Neural progenitor cell (in vitro differentiated cells): ENCODE results near the gene P2RX4.

Experiments used
- EZH2 ChIP-seq: fragments of 200-600 bp; sonication (generic); IDR thresholded peaks from 2 replicates; pipeline ENCODE4 v1.6.1; 2017; ENCODE audit warnings: antibody characterized with exemption, mild to moderate bottlenecking, moderate library complexity
- EZH2phosphoT487 ChIP-seq: fragments of 200-600 bp; sonication (generic); IDR thresholded peaks from 2 replicates; pipeline ENCODE4 v1.6.1; 2017; ENCODE audit warnings: antibody characterized with exemption
- TF ChIP-seq, protein P1 (sequence below): fragments of 200-600 bp; sonication (generic); IDR thresholded peaks from 2 replicates; pipeline ENCODE4 v1.5.1; 2017; ENCODE audit warnings: antibody characterized with exemption, mild to moderate bottlenecking

- TF ChIP-seq EZH2phosphoT487 (no peak), EZH2 (no peak)
- TF ChIP-seq, protein P1, sequence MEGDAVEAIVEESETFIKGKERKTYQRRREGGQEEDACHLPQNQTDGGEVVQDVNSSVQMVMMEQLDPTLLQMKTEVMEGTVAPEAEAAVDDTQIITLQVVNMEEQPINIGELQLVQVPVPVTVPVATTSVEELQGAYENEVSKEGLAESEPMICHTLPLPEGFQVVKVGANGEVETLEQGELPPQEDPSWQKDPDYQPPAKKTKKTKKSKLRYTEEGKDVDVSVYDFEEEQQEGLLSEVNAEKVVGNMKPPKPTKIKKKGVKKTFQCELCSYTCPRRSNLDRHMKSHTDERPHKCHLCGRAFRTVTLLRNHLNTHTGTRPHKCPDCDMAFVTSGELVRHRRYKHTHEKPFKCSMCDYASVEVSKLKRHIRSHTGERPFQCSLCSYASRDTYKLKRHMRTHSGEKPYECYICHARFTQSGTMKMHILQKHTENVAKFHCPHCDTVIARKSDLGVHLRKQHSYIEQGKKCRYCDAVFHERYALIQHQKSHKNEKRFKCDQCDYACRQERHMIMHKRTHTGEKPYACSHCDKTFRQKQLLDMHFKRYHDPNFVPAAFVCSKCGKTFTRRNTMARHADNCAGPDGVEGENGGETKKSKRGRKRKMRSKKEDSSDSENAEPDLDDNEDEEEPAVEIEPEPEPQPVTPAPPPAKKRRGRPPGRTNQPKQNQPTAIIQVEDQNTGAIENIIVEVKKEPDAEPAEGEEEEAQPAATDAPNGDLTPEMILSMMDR, result no peak
Measured at GRCh38 chr12:121217761-121218160, 7.8 kb downstream of the P2RX4 start.
